ENCODE data around the gene IP6K1. TPM values are rescaled to one million over a fixed set of nuclear protein-coding genes. Genes with fewer than 3 reads are reported as not detected.

IP6K1 gene
- total RNA-seq, 1 experiment from 2014 or later = 42.2 TPM

DNA sequence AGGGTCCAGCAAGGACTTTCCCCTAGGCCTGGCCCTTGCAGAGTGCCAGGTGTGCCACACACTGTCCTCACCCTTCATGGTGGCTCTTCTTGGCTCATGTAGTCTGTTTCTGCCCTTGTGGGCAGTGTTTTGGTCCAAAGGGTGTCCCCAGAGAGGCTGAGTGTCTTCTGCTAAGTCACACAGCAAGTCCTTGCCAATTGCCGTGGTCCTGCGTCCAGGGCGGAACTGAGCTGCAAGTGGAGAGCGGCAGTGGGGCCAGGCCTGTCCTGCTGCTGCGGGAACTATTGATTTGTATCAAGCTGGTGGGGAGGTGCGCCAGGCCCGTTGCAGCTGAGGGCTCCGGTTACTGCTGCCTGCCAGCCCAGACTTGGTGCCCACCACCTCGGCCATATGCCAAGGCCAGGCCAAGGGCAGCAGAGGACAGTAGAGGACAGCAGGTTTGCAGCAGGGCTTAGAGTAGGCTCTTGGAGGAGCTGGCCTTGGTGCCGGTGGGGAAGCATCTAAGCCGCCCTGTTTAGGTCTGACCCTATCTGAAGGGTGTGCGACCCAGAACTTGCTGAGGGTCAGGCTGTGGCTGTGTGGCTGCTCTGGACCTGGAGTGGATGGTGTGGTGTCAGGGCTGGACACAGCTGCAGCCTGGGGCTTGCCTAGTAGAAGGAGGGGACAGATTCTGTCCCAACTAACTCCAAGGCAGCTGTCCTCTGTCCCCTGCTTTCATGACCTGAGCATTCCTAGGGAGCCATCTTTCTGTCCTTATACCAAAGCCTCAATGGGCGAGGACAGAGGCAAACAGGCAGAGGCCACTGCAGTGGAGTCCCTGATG is 71.4 kb downstream of the IP6K1 start:
- Histone ChIP-seq H2BK12ac (ENCODE audit: insufficient read length, low read depth, low read length) (no peak overlapping the region), H3K23ac (ENCODE audit: insufficient read length, low read depth, low read length) (no peak overlapping the region), H4K8ac (replicated peaks; ENCODE audit: insufficient read length, low read depth, low read length) (no peak overlapping the region), H3K4ac (ENCODE audit: low read depth, low read length) (no peak overlapping the region), H2BK15ac (ENCODE audit: low read depth, low read length) (no peak overlapping the region), H3K79me2 (ENCODE audit: insufficient read depth, low read length) (no peaks in the 10 kb centered on the region), H2BK5ac (ENCODE audit: insufficient read length, low read length) (no peak overlapping the region), H4K91ac (ENCODE audit: insufficient read length, low read depth, low read length) (no peak overlapping the region), H3K23me2 (ENCODE audit: insufficient read length, low read depth, low read length, poor library complexity, severe bottlenecking) (peaks cover 10% of the 10 kb centered on the region), H3K18ac (ENCODE audit: insufficient read length, low read depth, low read length) (no peak overlapping the region), H4K5ac (ENCODE audit: insufficient read length, low read depth, low read length) (no peak overlapping the region), H3K79me1 (ENCODE audit: insufficient read depth, low read depth, low read length, poor library complexity, severe bottlenecking) (no peaks in the 10 kb centered on the region), H3K56ac (ENCODE audit: insufficient read length, low read depth, low read length) (no peak overlapping the region), H3K27ac (ENCODE audit: insufficient read length, low read depth, low read length) (no peak overlapping the region), H4K20me1 (ENCODE audit: control insufficient read depth, insufficient read depth, insufficient read length) (no peaks in the 10 kb centered on the region), H3K9me3 (ENCODE audit: control insufficient read depth, low read depth, low read length) (no peaks in the 10 kb centered on the region), H2BK20ac (ENCODE audit: low read depth, low read length, poor library complexity, severe bottlenecking) (no peak overlapping the region), H3K27me3 (ENCODE audit: insufficient read depth, low read length) (no peaks in the 10 kb centered on the region), H2AK5ac (ENCODE audit: insufficient read length, low read length) (no peak overlapping the region), H3K14ac (ENCODE audit: insufficient read depth, low read length) (no peak overlapping the region), H2BK120ac (ENCODE audit: low read depth, low read length, poor library complexity, severe bottlenecking) (no peak overlapping the region), H2AFZ (ENCODE audit: low read length) (no peak overlapping the region), H3T11ph (ENCODE audit: low read length) (no peak overlapping the region), H3K4me2 (ENCODE audit: insufficient read depth, insufficient read length, low read length) (no peak overlapping the region), H3K9ac (ENCODE audit: extremely low read depth, insufficient read length, low read length) (no peak overlapping the region), H3K4me1 (ENCODE audit: insufficient read depth, low read length) (no peaks in the 10 kb centered on the region)
- peak overlapping the region in 1 of 3 experiments; percentile 70; a peak in 1 of 7 replicates for H3K27ac Mint-ChIP-seq
- no CpG with 5 or more reads among the region's 13 CpGs for WGBS (ENCODE audit: extremely low coverage, insufficient read length, low lambda C conversion rate)
- peaks cover 4% of the 10 kb centered on the region for H3K27me3 Mint-ChIP-seq (ENCODE audit: low read depth)
- peaks cover 0 to 11% (median 11%) of the 10 kb centered on the region in 3 experiments; a peak in 3 of 7 replicates for H3K36me3 Mint-ChIP-seq (ENCODE audit: insufficient read depth in 1 of 3, low read depth in 3 of 3)
- H3K4me1 Mint-ChIP-seq = peaks cover 8 to 10% of the 10 kb centered on the region in 2 experiments
- H3K4me3 Mint-ChIP-seq = no peak overlapping the region
- no peaks in the 10 kb centered on the region for H3K9me3 Mint-ChIP-seq
- TF ChIP-seq, protein P1, sequence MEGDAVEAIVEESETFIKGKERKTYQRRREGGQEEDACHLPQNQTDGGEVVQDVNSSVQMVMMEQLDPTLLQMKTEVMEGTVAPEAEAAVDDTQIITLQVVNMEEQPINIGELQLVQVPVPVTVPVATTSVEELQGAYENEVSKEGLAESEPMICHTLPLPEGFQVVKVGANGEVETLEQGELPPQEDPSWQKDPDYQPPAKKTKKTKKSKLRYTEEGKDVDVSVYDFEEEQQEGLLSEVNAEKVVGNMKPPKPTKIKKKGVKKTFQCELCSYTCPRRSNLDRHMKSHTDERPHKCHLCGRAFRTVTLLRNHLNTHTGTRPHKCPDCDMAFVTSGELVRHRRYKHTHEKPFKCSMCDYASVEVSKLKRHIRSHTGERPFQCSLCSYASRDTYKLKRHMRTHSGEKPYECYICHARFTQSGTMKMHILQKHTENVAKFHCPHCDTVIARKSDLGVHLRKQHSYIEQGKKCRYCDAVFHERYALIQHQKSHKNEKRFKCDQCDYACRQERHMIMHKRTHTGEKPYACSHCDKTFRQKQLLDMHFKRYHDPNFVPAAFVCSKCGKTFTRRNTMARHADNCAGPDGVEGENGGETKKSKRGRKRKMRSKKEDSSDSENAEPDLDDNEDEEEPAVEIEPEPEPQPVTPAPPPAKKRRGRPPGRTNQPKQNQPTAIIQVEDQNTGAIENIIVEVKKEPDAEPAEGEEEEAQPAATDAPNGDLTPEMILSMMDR (conservative IDR thresholded peaks at IDR 0.05) = no peak
- peak; percentile 20 for DNase-seq
